Astrocyte (in vitro differentiated cells and primary cell): Measurements from ENCODE around the gene HSD17B3.

ENCODE experiments used
- CTCF ChIP-seq: IDR thresholded peaks from 2 replicates; pipeline ENCODE4 v1.5.1; 2011; ENCODE audit warnings: low read depth, mild to moderate bottlenecking, inconsistent platforms, low read length, moderate library complexity; ENCODE audit not compliant: insufficient read depth
- EZH2 ChIP-seq: IDR thresholded peaks from 2 replicates; pipeline ENCODE4 v1.6.1; 2012; ENCODE audit warnings: mild to moderate bottlenecking, low read length, inconsistent platforms; ENCODE audit not compliant: insufficient read depth

DNA sequence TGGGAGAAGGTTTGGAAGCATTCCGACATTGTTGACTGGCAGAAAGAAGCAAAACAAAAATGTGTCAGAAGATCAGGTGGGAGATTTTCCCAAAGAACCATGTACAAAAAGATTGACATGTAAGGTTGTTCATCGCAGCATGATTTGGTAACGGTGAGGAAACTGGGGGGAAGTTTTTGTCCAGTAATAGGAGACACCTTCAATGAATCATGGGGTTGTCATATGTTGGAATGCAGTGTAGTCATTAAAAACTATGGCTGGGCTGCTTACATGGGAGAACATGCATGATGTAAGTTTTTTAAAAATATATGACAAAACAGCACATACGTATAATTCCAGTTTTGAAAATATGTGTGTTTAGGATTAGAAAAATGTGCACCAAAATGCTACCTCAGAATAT lies 50.5 kb downstream of the HSD17B3 start:
- TF ChIP-seq EZH2 (no peak), CTCF (no peak)
